GM21526 (cell line): Measurements from ENCODE around the gene LRRIQ3.
"Not testable (repeated sequence)": the region's sequence is repeated elsewhere in the genome, so short reads cannot be mapped to it uniquely, and the experiment has no call there.

Experiments used
- ATAC-seq: cut with Tn5 transposase; IDR thresholded peaks from one replicate; pipeline ENCODE4 v1.9.1; 2021; ENCODE audit warnings: moderate library complexity; ENCODE audit not compliant: unreplicated experiment, low FRiP score

Gene LRRIQ3

GRCh38 chr1:74117370-74117769, 80.6 kb downstream of the LRRIQ3 start:
- not testable (repeated sequence) for ATAC-seq

- ATAC-seq: no peak
These were observed 84.6 kb downstream of the LRRIQ3 start for GRCh38 chr1:74113333-74113732.

GRCh38 chr1:74107394-74107793, 90.6 kb downstream of the LRRIQ3 start:
- no peak for ATAC-seq

GRCh38 chr1:74091371-74091770, 106.6 kb downstream of the LRRIQ3 start:
- ATAC-seq: no peak

- ATAC-seq: no peak
These were observed 114.8 kb downstream of the LRRIQ3 start for GRCh38 chr1:74083128-74083527.

- no peak for ATAC-seq
These were observed 132.9 kb downstream of the LRRIQ3 start for GRCh38 chr1:74065081-74065480.

- ATAC-seq: no peak
These were observed 140.3 kb downstream of the LRRIQ3 start for GRCh38 chr1:74057719-74058118.

GRCh38 chr1:74053407-74053806, 144.6 kb downstream of the LRRIQ3 start:
- ATAC-seq: no peak

GRCh38 chr1:74050386-74050785, 147.6 kb downstream of the LRRIQ3 start:
- ATAC-seq: no peak

GRCh38 chr1:74038042-74038441, 159.9 kb downstream of the LRRIQ3 start:
- no peak for ATAC-seq

GRCh38 chr1:74012583-74012982, 185.4 kb downstream of the LRRIQ3 start:
- ATAC-seq: no peak

- no peak for ATAC-seq
These were observed 186.2 kb downstream of the LRRIQ3 start for GRCh38 chr1:74011736-74012135.

- ATAC-seq: no peak
These were observed 187.8 kb downstream of the LRRIQ3 start for GRCh38 chr1:74010206-74010605.

GRCh38 chr1:74005533-74005932, 192.4 kb downstream of the LRRIQ3 start:
- no peak for ATAC-seq

GRCh38 chr1:74003806-74004205, 194.2 kb downstream of the LRRIQ3 start:
- no peak for ATAC-seq

GRCh38 chr1:73998348-73998959, 199.5 kb downstream of the LRRIQ3 start:
- ATAC-seq: peak; percentile 77

GRCh38 chr1:73980324-73981040, 217.5 kb downstream of the LRRIQ3 start:
- ATAC-seq: no peak

- ATAC-seq: no peak
These were observed 218.3 kb downstream of the LRRIQ3 start for GRCh38 chr1:73979684-73980083.

GRCh38 chr1:73978964-73979363, 219.0 kb downstream of the LRRIQ3 start:
- no peak for ATAC-seq
